ENCODE data around the gene DDX4. TPM values are rescaled to one million over a fixed set of nuclear protein-coding genes. Genes with fewer than 3 reads are reported as not detected.

Gene DDX4
- total RNA-seq, 6 donors from 2014 or later = not detected

DNA sequence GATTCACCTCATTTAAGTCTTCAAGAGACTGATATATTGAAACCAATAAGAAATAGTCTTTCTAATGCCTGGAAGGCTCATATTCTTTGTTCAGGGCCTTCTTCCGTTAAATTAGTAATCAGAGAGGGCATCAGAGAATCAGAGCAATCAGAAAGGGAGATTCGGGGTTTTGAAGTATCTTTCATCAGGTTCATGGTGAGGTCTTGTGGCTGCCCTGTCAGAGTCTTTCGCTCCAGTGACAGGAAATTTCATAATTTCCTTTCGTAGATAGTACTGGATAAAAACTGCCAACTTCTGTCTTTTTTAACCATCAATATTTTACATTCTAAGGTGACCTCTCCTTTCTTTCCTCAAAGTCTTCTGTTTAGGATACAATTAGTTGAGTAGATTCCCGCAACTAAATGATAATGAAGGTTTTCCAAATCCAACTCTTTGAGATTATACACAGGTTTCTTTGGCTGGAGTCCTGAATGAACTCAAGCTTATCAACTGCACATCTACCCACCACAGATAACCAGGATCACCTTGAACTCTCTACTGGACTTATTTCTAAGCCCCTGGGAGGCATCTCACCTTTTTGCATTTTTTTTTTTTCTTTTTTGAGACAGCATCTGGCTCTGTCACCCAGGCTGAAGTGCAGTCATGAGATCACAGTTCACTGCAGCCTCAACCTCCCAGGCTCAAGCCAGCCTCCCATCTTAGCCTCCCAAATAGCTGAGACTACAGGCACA, 118.8 kb downstream of the DDX4 start:
- DNase-seq = no peak
- H3K4me3 ChIP-seq = no peak overlapping the region
- no peaks in the 10 kb centered on the region for H3K9me3 ChIP-seq
- 67 to 71% methylated on average over 5 of the region's 5 CpGs for WGBS, 2 donors
- TF ChIP-seq EP300 (IDR thresholded peaks at IDR 0.05) (no peak), POLR2A (IDR thresholded peaks at IDR 0.05) (no peak), POLR2AphosphoS5 (IDR thresholded peaks at IDR 0.05) (no peak)
- TF ChIP-seq, protein P1, sequence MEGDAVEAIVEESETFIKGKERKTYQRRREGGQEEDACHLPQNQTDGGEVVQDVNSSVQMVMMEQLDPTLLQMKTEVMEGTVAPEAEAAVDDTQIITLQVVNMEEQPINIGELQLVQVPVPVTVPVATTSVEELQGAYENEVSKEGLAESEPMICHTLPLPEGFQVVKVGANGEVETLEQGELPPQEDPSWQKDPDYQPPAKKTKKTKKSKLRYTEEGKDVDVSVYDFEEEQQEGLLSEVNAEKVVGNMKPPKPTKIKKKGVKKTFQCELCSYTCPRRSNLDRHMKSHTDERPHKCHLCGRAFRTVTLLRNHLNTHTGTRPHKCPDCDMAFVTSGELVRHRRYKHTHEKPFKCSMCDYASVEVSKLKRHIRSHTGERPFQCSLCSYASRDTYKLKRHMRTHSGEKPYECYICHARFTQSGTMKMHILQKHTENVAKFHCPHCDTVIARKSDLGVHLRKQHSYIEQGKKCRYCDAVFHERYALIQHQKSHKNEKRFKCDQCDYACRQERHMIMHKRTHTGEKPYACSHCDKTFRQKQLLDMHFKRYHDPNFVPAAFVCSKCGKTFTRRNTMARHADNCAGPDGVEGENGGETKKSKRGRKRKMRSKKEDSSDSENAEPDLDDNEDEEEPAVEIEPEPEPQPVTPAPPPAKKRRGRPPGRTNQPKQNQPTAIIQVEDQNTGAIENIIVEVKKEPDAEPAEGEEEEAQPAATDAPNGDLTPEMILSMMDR (IDR thresholded peaks at IDR 0.05) = no peak
- H3K27ac ChIP-seq = no peak overlapping the region
- ATAC-seq (ENCODE audit: low FRiP score in 2 of 2) = peak in 1 of 2 donors; percentile 51
- H3K27me3 ChIP-seq = no peaks in the 10 kb centered on the region
- no peaks in the 10 kb centered on the region for H3K4me1 ChIP-seq
- no peaks in the 10 kb centered on the region for H3K36me3 ChIP-seq

DNA sequence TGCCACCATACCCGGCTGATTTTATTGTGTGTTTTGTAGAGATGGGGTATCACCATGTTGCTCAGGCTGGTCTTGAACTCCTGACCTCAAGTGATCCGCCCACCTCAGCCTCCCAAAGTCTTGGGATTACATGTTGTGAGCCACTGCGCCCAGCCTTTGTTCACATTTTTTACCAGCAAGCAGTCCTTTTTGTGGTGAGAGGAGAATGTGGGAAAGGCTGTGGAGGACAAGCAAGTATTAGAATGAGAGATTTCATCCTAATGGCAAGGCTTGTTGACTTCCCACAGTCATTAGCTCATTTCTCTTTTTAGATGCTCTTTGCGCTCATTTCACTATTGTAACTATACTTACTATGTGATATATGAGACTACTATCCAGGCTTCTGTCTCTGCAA, 119.4 kb downstream of the DDX4 start:
- no peak for ATAC-seq (ENCODE audit: low FRiP score in 2 of 2)
- Histone ChIP-seq H3K27me3 (no peaks in the 10 kb centered on the region), H3K36me3 (no peaks in the 10 kb centered on the region), H3K4me3 (no peak overlapping the region), H3K27ac (no peak overlapping the region), H3K9me3 (no peaks in the 10 kb centered on the region), H3K4me1 (no peaks in the 10 kb centered on the region)
- TF ChIP-seq, protein P1 (IDR thresholded peaks at IDR 0.05) = no peak
- no peak for TF ChIP-seq POLR2AphosphoS5 (IDR thresholded peaks at IDR 0.05)
- no peak for TF ChIP-seq POLR2A (IDR thresholded peaks at IDR 0.05)
- TF ChIP-seq EP300 (IDR thresholded peaks at IDR 0.05) = no peak
- WGBS, 2 donors = 81 to 90% methylated on average over 4 of the region's 4 CpGs
- DNase-seq = no peak

DNA sequence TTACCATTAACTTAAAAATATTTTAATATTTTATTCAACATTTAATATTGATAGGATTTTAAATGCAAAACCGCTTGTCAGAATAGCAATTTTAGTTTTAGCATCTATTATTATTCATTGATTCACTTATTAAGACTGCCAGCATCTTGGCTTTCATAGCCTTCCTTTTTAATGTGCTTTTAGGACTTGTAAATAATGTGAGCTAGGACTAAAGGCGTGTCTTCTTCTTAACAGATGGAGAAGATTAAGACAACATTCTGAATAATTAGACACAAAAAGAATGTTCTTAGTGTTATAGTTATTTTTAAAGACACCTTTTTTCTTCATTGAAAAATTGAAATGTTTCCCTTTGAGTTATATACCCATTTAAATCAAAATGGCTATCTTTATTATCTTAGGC, 120.2 kb downstream of the DDX4 start:
- Histone ChIP-seq H3K36me3 (no peaks in the 10 kb centered on the region), H3K4me3 (no peak overlapping the region), H3K9me3 (no peaks in the 10 kb centered on the region), H3K27ac (no peak overlapping the region), H3K27me3 (no peaks in the 10 kb centered on the region), H3K4me1 (no peaks in the 10 kb centered on the region)
- ATAC-seq (ENCODE audit: low FRiP score in 2 of 2) (no peak), DNase-seq (no peak)
- WGBS, 2 donors = 87 to 96% methylated on average over 2 of the region's 2 CpGs
- TF ChIP-seq POLR2AphosphoS5 (IDR thresholded peaks at IDR 0.05) = no peak

DNA sequence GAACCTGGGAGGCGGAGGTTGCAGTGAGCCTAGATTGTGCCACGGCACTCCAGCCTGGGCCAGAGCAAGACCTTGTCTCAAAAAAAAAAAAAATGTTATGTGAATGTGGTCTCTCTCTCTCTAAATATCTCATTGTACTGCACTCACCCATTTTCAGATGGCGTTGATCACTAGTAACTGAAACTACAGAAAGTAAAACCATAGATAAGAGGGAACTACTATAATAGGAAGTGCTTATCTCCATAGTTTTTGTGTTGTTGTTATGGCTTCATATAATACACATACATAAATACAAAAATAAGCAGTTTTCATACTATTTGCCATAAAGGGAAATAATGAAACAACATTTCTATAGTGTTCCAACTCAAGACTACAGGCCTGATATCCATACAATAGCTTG, 122.4 kb downstream of the DDX4 start:
- Histone ChIP-seq H3K4me3 (no peak overlapping the region), H3K36me3 (no peaks in the 10 kb centered on the region), H3K27ac (no peak overlapping the region), H3K27me3 (no peaks in the 10 kb centered on the region), H3K4me1 (no peaks in the 10 kb centered on the region), H3K9me3 (no peaks in the 10 kb centered on the region)
- TF ChIP-seq POLR2AphosphoS5 (IDR thresholded peaks at IDR 0.05) = no peak
- TF ChIP-seq, protein P1 (IDR thresholded peaks at IDR 0.05) = no peak
- TF ChIP-seq EP300 (IDR thresholded peaks at IDR 0.05) = no peak
- no peak for TF ChIP-seq POLR2A (IDR thresholded peaks at IDR 0.05)
- WGBS, 2 donors = 54 to 78% methylated on average over 3 of the region's 3 CpGs
- ATAC-seq (ENCODE audit: low FRiP score in 2 of 2) (peak in 1 of 2 donors; percentile 36), DNase-seq (no peak)

DNA sequence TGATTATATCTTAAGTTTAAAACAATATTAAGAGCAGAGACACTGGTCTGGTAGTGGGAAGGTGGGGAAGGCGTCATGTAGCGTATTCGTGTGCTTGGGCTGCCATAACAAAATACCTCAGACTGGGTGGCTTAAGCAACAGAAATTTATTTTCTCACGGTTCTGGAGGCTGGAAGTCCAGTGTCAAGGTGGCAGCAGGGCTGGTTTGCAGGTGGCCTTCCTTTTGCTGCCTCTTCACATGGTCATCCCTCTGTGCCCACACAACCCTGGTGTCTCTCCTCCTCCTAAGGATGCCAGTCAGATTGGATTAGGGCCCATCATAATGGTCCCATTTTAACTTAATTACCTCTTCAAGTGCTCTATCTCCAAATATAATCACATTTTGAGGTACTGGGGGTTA, 122.8 kb downstream of the DDX4 start:
- no peak for ATAC-seq (ENCODE audit: low FRiP score in 2 of 2)
- no peaks in the 10 kb centered on the region for H3K36me3 ChIP-seq
- WGBS, 2 donors = 71 to 85% methylated on average over 4 of the region's 4 CpGs
- TF ChIP-seq, protein P1 (IDR thresholded peaks at IDR 0.05) = no peak
- TF ChIP-seq POLR2A (IDR thresholded peaks at IDR 0.05) (no peak), POLR2AphosphoS5 (IDR thresholded peaks at IDR 0.05) (no peak), EP300 (IDR thresholded peaks at IDR 0.05) (no peak)
- H3K9me3 ChIP-seq = no peaks in the 10 kb centered on the region
- H3K27ac ChIP-seq = no peak overlapping the region
- H3K27me3 ChIP-seq = no peaks in the 10 kb centered on the region
- H3K4me1 ChIP-seq = no peaks in the 10 kb centered on the region
- no peak for DNase-seq
- H3K4me3 ChIP-seq = no peak overlapping the region

Measured in upper lobe of left lung (tissue), 6 donors.